SK-MEL-5 (cell line): ENCODE measurements around the gene MIS18BP1. TPM values are rescaled to one million over a fixed set of nuclear protein-coding genes. Genes with fewer than 3 reads are reported as not detected.
"Not testable (repeated sequence)": the region's sequence is repeated elsewhere in the genome, so short reads cannot be mapped to it uniquely, and the experiment has no call there.

ENCODE experiments used
- DNase-seq: peaks from one replicate; pipeline ENCODE4 v3.0.0-alpha.2; 2016; ENCODE audit warnings: low read depth, low spot score
- in situ Hi-C: cut with HindIII; loops from 2 replicates; pipeline ENCODE4 v1.10.0; 2016; ENCODE audit warnings: low sequenced_read_pairs, high pct_unique_total_duplicates, low pct_unique_long_range_greater_than_20kb
- total RNA-seq: library from RNA; depleted of rRNA; stranded (reverse); fragments of >200 nt; shearing (Covaris generic); gene quantifications from 2 replicates; pipeline ENCODE4 v1.2.3, GENCODE V29; 2014

MIS18BP1 gene
- total RNA-seq, 1 experiment from 2014 or later, result 19.0 TPM

GRCh38 chr14:45251912-45252311 is 1.1 kb downstream of the MIS18BP1 start:
- in situ Hi-C loops, result no loop called here
- DNase-seq, result peak; percentile 26

- in situ Hi-C loops, result no loop called here
- DNase-seq, result no peak
These were observed 3.0 kb downstream of the MIS18BP1 start for GRCh38 chr14:45249856-45250575.

GRCh38 chr14:45247427-45247826 is 5.6 kb downstream of the MIS18BP1 start:
- no peak for DNase-seq
- in situ Hi-C loops, result no loop called here

GRCh38 chr14:45246691-45247090 is 6.3 kb downstream of the MIS18BP1 start:
- in situ Hi-C loops, result no loop called here
- DNase-seq, result no peak

GRCh38 chr14:45246151-45246550 is 6.9 kb downstream of the MIS18BP1 start:
- DNase-seq, result no peak
- in situ Hi-C loops, result no loop called here

GRCh38 chr14:45242706-45243105 is 10.3 kb downstream of the MIS18BP1 start:
- DNase-seq, result no peak
- in situ Hi-C loops, result no loop called here

GRCh38 chr14:45238988-45239387 is 14.0 kb downstream of the MIS18BP1 start:
- in situ Hi-C loops, result no loop called here
- no peak for DNase-seq

- DNase-seq, result no peak
- in situ Hi-C loops, result no loop called here
These were observed 25.4 kb downstream of the MIS18BP1 start for GRCh38 chr14:45227566-45227965.

GRCh38 chr14:45222485-45223262 is 30.3 kb downstream of the MIS18BP1 start:
- in situ Hi-C loops, result no loop called here
- DNase-seq, result no peak

- in situ Hi-C loops, DNase-seq: not testable (repeated sequence)
These were observed 38.7 kb downstream of the MIS18BP1 start for GRCh38 chr14:45214341-45214740.

GRCh38 chr14:45213716-45214115 is 39.3 kb downstream of the MIS18BP1 start:
- in situ Hi-C loops, DNase-seq: not testable (repeated sequence)

- in situ Hi-C loops, result no loop called here
- no peak for DNase-seq
These were observed 40.8 kb downstream of the MIS18BP1 start for GRCh38 chr14:45212231-45212630.

- in situ Hi-C loops, result no loop called here
- no peak for DNase-seq
These were observed 41.7 kb downstream of the MIS18BP1 start for GRCh38 chr14:45211295-45211694.

GRCh38 chr14:45210159-45210558 is 42.8 kb downstream of the MIS18BP1 start:
- in situ Hi-C loops, result no loop called here
- no peak for DNase-seq

- in situ Hi-C loops, result no loop called here
- no peak for DNase-seq
These were observed 48.8 kb downstream of the MIS18BP1 start for GRCh38 chr14:45204241-45204640.

- peak; percentile 51 for DNase-seq
- in situ Hi-C loops, result no loop called here
These were observed 51.1 kb downstream of the MIS18BP1 start for GRCh38 chr14:45201905-45202304.

- no peak for DNase-seq
- in situ Hi-C loops, result no loop called here
These were observed 53.8 kb downstream of the MIS18BP1 start for GRCh38 chr14:45199230-45199629.

GRCh38 chr14:45198551-45198950 is 54.5 kb downstream of the MIS18BP1 start:
- peak; percentile 67 for DNase-seq
- in situ Hi-C loops, result no loop called here

GRCh38 chr14:45194964-45195363 is 58.0 kb downstream of the MIS18BP1 start:
- in situ Hi-C loops, result no loop called here
- no peak for DNase-seq
